ENCODE measurements around the gene STX8.

Gene STX8

DNA sequence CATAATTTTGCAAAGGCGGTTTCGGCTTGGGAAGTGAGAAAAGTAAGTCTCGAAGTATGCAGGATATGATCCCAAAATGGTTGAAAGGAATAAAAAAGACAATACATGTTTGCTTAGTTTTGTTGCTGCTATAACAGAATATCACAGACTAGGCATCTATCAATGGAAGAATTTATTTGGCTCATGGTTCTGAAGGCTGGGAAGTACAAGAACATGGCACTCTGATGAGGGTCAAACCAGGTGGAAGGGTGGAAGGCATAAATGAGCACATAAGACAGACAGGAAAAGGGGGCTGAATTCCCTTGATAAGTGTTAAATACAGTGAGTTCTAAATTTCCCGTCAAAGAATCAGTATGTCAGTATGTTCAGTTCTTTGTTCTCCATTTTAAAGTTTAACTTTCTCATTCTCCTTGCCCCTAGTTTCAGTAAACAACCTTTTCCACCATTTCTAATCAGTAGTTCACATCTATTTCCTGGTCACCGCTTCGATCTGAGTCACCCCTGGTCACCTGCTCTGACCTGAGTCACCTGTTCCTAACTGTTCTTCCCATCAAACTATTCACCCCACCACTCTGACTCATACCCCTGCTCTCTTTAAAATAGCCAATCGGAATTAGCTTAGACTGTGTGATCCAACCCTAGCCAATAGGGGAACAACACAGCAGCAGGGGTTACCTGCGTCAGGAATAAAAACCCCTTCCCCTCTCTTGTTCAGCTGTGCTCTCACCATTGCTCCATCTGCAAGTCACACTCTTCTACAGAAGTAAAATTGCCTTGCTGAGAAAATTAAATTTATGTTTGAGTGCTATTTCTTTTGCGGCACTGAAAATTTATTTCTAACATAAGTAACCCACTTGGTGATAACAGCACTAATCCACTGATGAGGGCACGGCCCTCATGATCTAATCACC is 240.8 kb downstream of the STX8 start:
- DNase-seq: no peak

DNA sequence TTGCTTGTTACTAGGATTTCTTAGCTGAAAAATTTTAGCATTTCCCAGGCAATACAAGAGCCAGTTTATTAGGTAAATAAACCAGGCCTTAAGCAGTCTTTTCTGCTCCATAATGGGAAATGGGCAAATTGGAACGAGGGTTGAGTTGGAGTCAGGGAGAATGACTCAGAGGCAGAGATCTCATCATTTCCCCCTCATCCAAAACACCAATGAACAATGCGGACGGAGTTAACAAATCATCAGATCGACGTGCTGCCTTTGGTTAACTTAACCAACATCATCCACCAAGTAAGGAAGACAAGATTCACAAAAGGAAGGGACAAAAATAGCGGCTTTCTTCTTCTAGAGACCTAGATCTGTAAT is 243.5 kb downstream of the STX8 start:
- no peak for DNase-seq

DNA sequence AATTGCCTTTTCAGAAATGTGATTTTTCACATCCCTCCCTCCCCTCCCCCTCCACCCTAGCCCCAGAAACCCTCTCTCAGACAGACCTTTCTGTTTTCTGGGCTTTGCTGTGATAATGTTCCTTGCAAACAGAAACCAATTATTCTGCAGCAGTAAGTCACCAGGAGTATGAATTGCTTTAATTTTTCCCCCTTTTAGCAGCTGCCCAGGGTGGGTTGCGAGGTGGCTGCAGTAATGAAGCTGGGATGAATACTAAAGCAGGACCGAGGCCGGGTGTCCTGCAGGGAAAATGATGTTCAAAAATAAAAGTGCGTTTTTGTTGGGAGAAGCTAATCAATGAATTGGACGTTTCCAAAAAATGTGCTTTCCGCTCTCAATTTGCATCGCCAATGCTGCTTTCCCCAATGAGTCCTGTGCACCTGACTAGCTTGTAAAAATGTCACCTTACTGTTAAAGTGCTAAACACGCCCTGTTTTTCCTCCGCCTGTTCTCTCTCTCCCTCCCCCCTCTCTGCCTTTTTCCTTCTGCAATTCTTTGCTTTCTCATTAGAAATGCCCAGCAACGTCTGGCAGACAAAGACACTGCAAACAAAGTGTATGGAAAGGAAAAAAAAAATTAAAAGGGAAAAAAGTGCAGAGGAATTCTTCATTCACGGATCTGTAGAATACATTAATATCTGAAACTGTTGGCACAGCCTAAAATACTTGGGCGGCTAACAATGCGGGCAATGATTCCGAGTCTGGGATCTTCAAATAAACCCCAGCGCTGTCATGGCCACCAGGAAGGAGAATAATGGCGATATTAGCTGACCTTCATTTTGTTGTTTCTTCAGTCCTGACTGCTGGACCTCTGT is 244.1 kb downstream of the STX8 start:
- no peak for DNase-seq

DNA sequence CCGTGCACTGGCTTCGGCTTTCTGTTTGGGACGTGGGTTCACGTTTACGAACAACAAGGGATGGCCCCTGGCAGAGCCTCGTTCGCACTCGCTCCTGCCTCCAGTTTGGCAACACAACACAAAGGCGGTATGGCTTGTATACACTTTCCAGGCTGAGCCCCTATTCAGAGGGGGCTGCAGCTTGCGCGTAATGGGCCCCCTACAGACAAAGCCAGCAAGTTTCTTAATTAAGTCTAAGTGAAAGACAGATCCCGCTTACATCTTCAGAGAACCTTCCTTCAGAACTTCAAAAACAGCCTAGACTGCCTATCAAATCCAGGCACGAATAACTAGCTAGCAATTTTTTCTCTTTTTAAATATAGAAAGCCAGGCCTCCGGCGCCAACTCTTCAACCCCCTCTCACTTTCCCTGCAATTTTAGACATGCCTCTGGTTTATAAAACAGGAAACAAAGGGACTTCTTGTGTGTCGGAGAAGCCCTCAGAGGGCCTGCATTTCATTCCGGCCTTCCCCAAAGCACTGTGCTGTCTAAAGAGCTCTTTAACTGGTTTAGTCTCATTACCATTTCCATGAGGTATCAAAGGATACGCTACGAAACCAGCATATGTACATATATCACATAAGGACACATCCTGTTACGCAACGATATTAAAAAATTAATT is 244.9 kb downstream of the STX8 start:
- DNase-seq: no peak

DNA sequence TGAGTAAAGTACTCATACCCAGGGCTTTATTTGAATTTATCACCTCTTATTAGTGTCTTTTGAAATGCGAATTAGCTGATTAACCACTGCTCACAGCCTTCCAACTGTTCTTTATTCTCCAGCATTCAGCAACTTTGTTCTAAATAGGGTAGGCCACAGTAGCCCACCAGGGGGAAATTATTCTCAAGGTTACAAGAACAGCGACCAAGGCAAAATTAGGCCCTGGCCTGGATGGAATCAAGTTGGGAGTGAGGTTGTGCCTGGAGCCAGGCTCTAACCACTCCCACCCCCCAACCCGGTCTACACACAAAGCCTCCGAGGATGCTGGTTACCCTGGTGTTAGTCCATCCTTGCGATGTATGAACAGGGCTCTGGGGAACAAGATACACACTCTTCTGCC is 245.5 kb downstream of the STX8 start:
- no peak for DNase-seq

DNA sequence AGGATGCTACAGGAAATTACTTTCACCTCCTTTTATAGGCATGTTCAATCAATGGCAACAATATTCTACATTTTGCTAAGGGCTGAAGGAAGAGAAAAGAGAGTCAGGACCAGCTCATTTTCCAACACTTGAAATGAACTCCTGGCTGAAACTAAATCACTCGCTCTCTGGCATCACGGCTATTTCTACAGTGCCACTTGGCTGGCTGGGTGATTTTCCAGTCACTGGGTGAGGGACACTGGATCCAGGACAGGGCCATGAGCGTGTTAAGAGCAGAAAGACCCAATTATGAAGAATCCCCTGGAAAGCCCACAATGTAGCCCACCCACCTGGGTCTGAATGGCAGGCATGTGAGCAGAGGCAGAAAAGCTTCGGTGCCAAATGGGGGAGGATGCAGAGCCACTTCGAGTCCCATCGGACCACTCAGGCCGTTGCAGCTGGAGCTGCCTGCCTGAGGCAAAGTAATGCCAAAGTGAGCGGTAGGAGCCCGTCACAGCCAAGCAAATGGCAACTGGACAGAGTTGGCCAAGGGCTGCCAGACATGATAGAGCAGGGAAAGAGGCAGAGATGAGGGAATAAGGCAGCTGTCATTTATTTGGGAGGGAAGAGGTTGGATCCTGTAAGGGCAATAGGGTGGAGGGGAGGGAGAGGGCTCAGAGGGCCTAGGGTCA is 246.2 kb downstream of the STX8 start:
- no peak for DNase-seq

DNA sequence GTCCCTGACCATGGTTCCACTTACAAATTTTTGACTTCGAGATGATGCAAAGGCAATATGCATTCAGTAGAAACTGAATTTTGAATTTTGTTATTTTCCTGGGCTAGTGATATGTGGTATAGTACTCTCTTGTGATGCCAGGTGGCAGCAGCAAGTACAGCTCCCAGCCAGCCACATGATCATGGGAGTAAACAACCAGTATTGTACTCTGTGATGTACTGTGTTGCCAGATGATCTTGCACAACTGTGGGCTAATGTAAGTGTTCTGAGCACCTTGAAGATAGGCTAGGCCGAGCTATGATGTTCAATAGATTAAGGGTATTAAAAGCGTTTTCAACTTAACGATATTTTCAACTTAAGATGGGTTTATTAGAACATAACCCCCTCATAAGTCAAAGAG is 250.8 kb downstream of the STX8 start:
- no peak for DNase-seq

DNA sequence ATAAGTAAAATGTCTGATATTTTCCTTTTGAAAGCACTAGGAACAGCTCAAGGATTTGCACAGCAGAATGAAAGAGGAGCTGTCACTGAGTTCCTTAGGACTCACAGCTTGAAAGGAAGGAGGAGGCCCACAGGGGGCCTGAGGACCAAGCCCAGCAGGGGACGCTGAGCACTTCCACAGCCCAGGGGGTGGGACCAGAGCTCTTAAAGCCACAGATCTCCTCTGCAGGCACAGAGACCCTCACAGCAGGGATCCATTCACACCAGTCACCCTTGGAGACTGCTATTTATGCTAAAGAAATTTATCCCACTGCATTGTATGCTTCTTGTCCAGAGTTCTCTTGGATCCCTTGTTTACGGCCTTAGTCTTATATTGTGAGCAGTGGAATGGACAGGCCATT is 253.3 kb downstream of the STX8 start:
- DNase-seq: no peak

DNA sequence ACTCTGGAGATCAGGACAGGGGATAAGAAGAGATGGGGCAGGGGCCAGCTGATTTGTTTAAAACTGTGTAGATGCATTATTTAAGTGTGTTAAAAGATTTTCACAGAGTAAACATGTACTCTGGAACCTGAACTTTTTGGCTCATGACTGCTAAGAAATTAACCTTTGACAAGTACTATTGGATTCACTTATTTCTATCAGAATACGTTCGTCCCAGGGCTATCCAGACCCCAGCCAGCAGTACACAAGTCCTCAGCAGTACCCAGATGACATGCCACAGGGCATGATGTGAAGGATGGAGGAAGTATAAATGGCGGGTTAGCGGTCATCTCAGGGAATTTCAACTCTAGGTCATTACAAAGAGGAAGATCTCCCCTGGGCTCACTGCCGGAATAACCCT is 253.7 kb downstream of the STX8 start:
- no peak for DNase-seq

DNA sequence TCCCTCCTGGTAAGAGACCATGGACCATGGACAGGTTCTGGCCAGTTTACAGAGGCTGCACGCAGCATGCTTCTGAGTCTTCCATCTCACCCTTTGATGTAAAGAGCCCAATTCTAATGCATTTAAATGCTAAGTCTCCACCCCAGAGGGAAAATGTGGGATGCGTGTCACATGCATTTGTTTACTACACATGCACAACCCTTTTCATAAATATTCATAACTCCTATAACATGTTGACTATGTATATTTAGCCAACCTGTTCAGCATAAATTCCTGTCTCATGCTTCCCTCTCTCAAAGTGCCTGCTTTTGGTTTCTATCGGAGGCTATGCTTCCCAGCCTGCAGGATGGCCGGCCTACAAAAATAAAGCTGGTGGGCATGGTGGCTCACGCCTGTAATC is 260.3 kb downstream of the STX8 start:
- DNase-seq: no peak

DNA sequence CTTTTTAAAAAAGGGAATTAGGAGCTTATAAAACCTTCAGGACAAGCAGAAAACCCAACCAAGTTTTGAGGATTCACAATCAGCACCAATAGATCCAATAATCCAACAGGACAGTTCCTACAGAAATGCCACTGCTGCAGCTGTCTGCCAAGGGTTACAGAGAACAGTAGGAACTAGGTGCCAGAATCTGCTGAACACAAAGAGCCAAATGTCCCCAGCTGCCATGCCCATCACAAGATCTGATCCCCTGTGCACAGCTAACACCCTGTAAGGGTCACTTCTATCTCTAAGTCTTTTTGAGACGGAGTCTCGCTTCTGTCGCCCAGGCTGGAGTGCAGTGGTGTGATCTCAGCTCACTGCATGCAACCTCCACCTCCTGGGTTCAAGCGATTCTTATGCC is 262.3 kb downstream of the STX8 start:
- DNase-seq: no peak

DNA sequence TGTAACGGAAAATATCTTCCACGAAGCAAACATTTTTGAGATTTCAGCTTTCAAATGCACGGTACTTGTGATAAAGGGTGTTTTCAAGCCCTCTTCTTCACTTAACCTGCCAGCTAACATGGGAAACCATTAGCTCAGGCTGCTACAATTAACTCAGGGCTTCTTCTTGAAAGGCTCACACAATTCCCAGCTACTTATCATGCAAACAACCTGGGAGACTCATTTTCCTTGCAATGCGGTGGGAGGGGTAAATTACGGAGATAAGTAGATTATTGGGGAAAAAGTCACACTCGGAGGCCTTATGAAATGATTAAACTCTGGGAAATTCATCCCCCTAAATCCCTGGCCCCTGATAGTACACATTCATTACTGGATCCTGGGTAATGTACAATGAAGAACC is 266.4 kb downstream of the STX8 start:
- no peak for DNase-seq

DNA sequence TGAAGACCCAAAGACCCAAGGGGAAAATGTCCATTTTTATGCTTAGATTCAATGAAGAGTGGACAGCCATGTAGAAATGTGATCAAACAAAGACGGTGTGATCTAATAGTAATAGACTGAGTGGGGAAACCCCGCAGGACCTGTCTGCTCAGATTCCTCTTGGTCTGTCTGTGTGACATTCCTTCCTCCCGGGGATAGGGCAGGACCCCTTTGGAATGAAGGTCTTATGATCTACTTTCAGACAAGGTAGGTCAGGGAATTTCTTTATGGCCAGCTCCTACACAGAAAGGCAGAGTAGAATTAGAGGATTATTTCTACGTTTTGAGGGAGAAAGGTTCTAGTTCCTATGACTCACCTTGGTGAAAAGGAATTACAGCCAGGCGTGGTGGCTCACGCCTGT is 267.6 kb downstream of the STX8 start:
- no peak for DNase-seq

DNA sequence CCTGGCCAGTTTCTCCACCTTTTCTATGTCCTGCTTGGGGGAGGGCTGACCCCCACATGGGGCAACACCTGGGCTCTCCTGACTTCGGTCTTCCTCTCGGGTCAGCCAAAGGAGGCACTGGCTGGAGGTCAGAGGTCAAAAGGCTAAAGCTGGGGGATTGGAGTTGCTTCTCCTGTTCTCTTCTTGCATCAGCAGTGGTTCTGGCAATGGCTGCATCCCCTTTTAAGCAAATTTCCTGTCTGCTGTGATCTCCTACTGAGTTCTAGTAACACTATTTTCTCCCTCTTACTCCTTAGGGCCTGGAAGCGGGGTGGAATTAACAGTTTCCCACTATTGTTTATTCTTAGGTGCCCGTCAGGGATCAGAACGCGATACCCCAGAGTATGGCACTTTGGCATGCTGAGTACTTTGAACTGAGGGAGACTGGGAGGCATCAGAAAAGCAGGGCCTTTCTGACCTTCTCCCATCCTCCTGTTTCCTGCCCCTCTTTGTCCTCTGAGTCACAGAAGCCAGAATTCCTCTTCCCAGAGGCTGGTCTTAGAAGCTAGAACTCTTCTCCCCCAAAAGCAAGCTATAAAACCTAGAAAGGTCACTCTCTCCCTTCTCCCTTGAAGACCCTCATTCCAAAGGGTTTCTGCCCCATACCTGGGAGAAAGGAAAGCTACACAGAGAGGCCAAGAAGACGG is 268.2 kb downstream of the STX8 start:
- no peak for DNase-seq

DNA sequence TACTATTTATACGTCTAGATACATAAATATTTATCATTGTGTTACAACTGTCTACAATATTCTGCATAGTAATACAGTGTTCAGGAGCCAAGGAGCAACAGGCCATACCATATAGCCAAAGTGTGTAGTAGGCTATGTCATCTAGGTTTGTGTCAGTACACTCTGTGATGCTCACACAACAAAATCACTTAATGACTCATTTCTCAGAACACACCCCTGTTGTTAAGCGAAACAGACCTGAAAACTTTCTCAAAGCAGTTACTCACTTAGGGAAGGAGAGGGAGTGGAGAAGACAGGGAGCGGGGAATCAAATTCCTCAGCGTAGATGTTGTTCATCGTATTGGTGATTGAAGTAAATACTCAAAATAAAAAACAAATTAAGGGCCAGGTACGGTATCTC is 269.5 kb downstream of the STX8 start:
- no peak for DNase-seq

DNA sequence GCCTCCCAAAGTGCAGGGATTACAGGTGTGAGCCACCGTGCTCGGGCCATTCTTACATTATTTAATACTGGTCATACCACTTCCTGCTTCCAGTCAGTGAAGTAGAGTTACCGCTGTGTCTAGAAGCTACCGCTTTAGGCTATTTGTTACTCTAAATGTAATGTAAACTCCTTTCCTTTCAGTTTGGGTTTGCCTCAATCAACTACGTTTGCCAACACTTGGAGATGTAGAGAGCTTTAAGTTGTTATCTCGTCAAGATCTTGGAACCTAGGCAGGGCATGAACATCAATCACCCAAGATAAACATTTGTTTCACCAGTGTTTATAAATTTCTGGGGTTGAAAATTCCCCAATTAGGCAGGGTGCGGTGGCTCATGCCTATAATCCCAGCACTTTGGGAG is 275.9 kb downstream of the STX8 start:
- DNase-seq: no peak

DNA sequence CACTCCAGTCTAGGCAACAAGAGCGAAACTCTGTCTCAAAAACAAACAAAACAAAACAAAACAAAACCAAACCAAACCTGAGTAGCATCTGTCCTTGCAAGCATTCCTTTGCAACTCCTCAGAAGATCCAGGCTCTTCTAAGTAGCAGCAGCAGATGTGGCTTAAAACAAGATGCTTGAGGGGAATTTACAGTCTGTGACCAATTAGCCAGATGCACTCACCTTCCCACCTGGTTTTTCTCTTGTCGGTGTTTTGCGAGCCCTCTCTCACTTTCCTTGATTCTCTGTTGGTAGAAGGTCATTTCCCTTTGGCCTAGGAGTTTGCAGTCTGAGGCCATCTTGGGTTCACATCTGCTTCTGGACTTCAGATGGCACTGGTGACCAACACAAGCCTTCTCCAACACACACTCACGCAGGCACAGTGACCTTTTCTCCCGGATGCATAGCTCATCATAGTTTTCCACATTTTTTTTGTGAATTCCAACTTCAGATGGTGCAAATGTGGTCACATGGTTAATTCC is 276.8 kb downstream of the STX8 start:
- no peak for DNase-seq

DNA sequence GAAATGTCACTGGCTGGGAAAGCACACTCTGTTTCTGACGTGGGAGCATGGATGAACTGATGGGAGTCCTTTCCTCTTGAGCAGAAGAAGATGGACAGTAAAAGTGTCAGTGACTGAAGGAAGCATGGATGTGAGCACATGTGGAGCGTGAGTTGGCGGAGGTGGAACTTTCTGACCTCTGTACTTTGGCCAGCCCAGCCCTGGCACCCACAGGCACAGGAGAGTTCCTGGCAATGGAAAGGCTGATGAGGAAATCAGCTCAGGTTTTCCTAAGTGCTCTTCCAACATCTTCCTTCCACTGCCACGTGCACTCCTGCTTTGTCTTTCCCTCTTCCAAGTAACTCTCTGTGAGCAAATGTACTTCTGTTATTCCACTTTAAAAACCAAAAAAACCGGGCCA is 277.5 kb downstream of the STX8 start:
- no peak for DNase-seq

DNA sequence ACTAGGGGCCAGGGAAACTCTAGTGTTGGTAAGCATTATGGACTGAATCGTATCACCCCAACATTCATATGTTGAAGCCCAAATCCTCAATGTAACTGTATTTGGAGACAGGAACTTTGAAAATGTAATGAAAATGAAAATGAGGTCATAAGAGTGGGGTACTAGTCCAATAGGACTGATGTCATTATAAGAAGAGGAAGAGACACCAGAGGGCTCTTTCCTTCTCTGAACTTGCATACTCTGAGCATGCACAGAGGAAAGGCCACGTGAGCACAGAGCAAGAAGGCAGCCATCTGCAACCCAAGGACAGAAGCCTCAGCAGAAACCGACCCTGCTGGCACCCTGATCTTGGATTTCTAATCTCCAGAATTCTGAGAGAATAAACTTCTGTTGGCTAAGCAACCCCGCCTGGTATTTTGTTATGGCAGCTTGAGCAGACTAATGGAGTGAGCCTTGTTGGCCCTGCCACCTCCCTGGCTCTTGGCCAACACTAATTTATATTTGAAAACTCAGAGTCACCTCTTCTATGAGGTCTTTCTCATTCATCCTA is 280.9 kb downstream of the STX8 start:
- DNase-seq: no peak

DNA sequence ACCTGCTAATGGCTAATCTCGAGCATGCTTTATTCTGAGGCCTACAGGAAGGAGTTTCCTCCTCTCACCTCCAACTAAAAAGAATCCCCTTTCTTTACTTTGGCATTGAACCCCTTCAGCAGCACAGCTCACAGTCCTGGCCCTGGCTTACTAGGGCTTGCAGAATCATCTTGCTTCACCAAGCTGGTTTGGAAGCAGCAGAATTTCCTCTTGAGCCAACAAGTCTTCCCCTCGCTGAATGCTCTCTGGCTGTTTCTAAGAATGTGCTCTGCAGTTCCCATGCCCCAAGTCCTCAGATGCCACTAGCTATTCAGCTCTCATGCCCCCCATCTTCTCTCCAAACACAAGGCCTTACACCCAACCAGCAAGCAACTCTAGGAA is 283.1 kb downstream of the STX8 start:
- DNase-seq: no peak

DNA sequence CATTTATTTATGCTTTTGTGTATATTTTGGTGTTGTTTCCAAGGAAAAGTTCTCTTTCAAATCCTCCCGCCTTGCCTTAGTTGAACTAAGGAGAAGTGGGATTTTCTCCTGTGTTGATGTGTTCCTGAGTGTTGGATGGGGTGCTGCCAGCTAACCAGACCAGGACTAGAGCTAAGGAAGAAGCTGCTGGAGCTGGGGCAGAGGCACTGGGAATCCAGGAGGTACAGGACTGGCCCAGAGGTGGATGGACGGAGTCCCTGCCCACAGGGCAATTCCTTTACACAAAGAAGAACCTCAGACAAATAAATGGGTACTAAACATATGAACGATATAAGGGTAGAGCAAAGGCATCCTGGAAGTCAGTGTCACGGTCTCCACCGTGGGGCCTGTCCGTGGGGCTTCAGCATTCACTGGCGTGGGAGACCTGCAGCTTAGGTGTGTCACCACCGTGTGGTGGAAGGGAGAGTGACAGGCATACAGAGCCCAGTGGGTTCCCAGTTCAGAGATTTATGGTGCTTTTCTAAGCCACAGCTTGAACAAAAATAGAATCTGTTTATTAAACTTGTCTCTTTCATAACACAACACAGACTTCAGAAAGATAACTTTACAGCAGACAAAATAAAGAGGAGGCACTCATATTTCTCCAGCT is 283.6 kb downstream of the STX8 start:
- DNase-seq: peak in 1 of 2 experiments; percentile 20

Data from NCI-H2081 (cell line).